ENCODE measurements around the gene CTDSPL. TPM values are rescaled to one million over a fixed set of nuclear protein-coding genes. Genes with fewer than 3 reads are reported as not detected.
"Not testable (repeated sequence)": the region's sequence is repeated elsewhere in the genome, so short reads cannot be mapped to it uniquely, and the experiment has no call there.

CTDSPL gene
- total RNA-seq, 1 donor from 2014 or later = 30.6 TPM

DNA sequence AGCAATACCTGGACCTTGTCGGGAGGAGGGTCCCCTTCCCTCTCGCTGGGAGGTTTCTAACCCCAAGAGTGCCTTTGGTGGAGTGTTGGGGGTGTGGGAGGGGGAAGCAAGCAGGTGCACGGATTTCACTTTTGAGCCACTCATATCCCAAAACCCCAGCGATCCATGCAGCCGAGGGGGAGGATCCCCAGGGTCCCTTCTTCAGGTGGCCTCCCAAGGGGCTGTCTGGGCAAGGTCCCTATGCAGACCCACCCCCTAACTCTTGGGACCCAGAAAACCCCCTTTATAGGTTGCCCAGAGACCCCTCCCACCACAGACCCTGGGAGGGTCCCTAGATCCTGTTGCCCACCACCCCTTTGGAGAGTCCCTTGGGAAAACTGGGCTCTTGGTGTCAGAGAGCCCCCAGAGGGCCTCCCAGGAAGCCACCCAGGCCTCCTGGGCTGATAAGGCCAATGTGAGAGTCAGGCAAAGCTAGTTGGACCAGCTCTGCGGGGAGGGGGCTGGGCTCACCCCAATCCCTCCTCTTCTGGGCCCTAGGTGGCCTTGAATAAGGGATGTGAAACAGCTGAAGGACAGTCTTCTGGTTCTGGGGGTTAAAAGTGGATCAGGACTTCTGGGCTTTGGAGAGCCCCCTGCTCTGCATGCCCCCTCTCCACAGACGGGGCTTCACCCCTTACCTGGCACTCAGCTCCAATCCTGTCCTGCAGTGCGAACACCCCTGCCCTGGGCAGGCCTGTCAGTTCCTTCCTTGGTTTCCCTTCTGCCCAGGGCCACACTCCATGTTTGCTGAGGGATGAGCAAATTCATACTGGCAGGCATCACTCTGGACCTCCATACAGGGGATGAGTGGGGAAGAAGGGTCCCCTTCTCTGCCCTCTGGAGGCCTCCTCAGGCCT lies 168.7 kb downstream of the CTDSPL start:
- DNase-seq (ENCODE audit: low read depth) = no peak
- Histone ChIP-seq H3K4me3 (ENCODE audit: low read depth, low read length) (peak overlapping the region; percentile 59), H3K36me3 (ENCODE audit: control insufficient read depth, insufficient read depth, low read length) (no peaks in the 10 kb centered on the region), H3K27me3 (ENCODE audit: control insufficient read depth, insufficient read depth, low read length) (no peaks in the 10 kb centered on the region)
- TF ChIP-seq, protein P1, sequence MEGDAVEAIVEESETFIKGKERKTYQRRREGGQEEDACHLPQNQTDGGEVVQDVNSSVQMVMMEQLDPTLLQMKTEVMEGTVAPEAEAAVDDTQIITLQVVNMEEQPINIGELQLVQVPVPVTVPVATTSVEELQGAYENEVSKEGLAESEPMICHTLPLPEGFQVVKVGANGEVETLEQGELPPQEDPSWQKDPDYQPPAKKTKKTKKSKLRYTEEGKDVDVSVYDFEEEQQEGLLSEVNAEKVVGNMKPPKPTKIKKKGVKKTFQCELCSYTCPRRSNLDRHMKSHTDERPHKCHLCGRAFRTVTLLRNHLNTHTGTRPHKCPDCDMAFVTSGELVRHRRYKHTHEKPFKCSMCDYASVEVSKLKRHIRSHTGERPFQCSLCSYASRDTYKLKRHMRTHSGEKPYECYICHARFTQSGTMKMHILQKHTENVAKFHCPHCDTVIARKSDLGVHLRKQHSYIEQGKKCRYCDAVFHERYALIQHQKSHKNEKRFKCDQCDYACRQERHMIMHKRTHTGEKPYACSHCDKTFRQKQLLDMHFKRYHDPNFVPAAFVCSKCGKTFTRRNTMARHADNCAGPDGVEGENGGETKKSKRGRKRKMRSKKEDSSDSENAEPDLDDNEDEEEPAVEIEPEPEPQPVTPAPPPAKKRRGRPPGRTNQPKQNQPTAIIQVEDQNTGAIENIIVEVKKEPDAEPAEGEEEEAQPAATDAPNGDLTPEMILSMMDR (IDR thresholded peaks at IDR 0.05; ENCODE audit: insufficient read depth, low read length, poor library complexity, severe bottlenecking) = no peak

DNA sequence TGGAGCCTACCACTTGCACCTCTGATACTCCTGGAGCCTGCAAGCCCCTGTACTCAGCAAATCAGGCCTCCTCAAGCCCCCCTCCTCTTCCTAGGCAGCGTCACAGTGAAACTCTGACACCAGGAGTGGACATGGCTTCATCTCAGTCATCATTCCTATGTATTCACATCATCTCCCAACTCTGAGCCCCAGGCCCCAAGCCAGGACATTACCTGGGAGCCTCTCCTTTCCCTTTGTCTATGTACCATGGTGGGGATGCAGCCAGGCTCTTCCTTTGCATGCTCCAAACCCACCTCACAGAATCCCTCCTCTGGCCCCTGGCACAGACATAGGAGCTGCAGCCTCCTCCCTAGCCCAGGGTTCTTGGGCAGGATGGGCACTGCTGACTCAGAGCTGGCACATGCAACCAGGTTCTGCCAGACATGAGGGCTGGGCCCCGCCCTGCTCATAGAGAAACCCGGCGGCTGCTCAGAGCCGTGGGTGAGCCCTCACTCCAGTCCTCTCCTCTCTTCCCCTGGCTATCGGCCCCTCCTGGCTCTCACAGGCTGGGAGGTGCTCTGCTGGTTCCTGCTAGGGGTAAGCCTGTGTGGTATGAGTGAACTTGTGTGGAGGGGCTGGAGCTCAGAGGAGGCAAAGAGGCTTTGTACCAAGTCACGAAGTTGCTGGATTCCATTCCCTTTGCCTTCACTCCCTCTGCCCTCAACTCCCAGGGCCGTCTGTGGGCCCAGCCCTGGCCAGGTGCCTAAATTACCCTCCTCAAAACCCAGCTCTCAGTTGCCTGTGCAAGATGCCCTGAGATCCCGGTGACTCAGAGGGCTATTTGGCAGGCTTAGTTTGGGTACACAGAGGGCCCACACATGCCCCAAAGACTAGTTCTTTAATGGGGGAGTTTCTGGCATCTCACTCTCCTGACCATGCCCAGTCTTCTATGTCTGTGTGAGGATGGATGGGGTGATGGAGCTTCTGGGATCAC lies 169.6 kb downstream of the CTDSPL start:
- TF ChIP-seq, protein P1 (IDR thresholded peaks at IDR 0.05; ENCODE audit: insufficient read depth, low read length, poor library complexity, severe bottlenecking) = no peak
- no peaks in the 10 kb centered on the region for H3K27me3 ChIP-seq (ENCODE audit: control insufficient read depth, insufficient read depth, low read length)
- no peak overlapping the region for H3K4me3 ChIP-seq (ENCODE audit: low read depth, low read length)
- DNase-seq (ENCODE audit: low read depth) = no peak
- no peaks in the 10 kb centered on the region for H3K36me3 ChIP-seq (ENCODE audit: control insufficient read depth, insufficient read depth, low read length)

DNA sequence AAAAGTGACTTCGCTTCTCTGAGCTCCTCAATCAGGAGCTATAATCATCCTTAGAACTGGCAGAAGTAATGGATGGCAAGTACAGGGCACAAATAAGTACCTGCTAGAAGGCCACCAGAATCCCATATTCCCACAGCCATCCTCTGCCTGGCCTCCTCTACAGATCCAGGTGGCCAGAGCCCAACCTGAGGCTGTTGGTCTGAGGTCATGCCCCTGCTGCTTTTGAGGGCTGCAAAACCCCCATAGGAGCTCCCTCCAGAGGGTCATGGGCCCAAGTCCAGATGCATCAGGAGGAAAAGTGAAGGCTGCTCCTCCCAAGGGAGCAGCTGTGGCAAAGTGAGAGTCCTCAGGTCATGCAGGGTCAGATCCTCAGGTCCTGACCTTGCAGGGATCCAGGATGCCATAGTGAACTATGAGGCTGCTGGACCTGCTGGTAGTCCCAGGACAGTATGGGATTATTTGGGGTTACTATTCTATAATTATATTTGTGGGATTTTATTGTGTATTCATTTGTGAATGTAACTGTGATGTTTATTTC lies 170.7 kb downstream of the CTDSPL start:
- Histone ChIP-seq H3K27me3 (ENCODE audit: control insufficient read depth, insufficient read depth, low read length) (peaks cover 3% of the 10 kb centered on the region), H3K4me3 (ENCODE audit: low read depth, low read length) (no peak overlapping the region), H3K36me3 (ENCODE audit: control insufficient read depth, insufficient read depth, low read length) (no peaks in the 10 kb centered on the region)
- TF ChIP-seq, protein P1 (IDR thresholded peaks at IDR 0.05; ENCODE audit: insufficient read depth, low read length, poor library complexity, severe bottlenecking) = no peak
- DNase-seq (ENCODE audit: low read depth) = no peak

DNA sequence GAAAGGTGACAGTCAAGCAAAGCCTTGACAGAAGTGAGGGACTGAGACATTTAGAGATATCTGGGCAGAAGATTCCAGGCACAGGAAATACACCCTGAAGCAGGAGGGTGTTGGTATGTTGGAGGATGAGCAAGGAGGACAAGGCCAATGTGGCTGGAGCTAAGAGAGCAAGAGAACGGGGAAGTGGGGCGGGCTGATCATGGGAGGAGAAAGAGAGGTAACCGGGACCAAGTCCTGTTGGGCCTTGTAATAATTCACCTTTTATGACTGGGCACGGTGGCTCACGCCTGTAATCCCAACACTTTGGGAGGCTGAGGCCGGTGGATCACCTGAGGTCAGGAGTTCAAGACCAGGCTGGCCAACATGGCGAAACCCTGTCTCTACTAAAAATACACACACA lies 171.9 kb downstream of the CTDSPL start:
- H3K4me3 ChIP-seq (ENCODE audit: low read depth, low read length); H3K36me3 ChIP-seq (ENCODE audit: control insufficient read depth, insufficient read depth, low read length); DNase-seq (ENCODE audit: low read depth); H3K27me3 ChIP-seq (ENCODE audit: control insufficient read depth, insufficient read depth, low read length): not testable (repeated sequence)

Other genes with a start within 250 kb of the CTDSPL start
- 7.8 and 11.6 TPM in 2 replicates for gene VILL, start 128.9 kb downstream of the CTDSPL start, total RNA-seq
- gene PLCD1, start 167.8 kb downstream of the CTDSPL start, total RNA-seq = 19.0 and 21.8 TPM in 2 replicates
- gene DLEC1, start 177.3 kb downstream of the CTDSPL start, total RNA-seq = 0.17 TPM in 1 of 2 replicates, not detected in the other